Measurements from ENCODE around the gene LHX3.
"Not testable (repeated sequence)": the region's sequence is repeated elsewhere in the genome, so short reads cannot be mapped to it uniquely, and the experiment has no call there.

The LHX3 gene

GRCh38 chr9:136151848-136152542 lies 52.9 kb downstream of the LHX3 start:
- no peak for DNase-seq

GRCh38 chr9:136151214-136151804 lies 53.6 kb downstream of the LHX3 start:
- no peak for DNase-seq

DNA sequence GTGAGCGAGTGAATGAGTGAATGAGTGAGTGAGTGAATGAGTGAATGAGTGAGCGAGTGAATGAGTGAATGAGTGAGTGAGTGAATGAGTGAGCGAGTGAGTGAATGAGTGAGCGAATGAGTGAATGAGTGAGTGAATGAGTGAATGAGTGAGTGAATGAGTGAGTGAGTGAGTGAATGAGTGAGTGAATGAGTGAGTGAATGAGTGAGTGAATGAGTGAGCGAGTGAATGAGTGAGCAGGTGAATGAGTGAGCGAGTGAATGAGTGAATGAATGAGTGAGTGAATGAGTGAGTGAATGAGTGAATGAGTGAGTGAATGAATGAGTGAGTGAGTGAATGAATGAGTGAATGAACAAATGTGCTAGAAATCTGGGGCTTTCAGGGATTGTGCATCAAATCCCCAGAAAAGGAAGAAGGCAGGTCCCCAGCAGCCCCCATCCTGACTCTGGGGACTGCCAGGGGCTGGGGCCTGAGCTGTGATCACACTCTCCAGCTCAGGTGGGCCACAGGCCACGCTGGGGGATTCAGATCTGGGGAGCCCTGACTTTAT lies 54.2 kb downstream of the LHX3 start:
- not testable (repeated sequence) for DNase-seq

DNA sequence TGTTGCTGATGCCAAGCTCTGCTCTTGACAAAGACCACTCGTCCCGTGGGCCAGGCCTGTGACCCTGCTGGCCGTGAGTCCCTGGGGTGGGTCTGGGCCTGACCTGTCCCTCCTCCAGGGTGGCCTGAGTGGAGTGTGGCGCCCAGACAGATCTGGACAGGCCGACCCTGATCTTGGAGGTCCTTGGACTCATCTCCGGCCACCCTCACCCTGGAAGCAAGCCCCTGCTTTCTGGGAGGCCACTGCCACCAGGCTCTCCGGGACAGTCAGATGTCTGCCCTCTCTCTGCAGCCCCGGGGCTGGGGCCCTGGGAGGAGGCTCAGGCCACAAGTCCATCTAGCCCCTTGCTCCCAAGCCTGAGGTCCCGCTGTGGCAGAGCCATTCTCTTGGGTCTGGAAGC lies 55.1 kb downstream of the LHX3 start:
- DNase-seq = no peak

GRCh38 chr9:136149337-136149736 lies 55.6 kb downstream of the LHX3 start:
- no peak for DNase-seq

DNA sequence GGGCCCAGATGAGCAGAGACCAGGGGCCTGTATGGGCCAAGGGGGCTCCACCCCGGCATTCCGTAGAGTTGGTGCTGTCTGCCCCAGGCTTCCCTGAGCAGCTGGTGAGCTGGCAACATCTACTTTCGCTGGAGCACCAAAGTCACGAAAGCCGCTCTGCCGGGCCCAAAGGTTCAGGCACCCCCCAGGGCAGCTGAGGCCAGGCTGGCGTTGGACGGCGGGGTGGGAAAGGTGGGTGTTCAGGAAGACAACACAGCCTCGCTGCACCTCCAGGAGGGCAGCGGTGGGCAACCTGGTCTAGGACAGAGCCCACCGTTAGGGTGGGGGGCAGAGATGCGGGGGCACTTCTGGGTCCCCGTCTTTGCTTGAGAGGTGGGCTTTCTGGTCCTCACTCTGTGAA lies 56.2 kb downstream of the LHX3 start:
- DNase-seq = no peak

DNA sequence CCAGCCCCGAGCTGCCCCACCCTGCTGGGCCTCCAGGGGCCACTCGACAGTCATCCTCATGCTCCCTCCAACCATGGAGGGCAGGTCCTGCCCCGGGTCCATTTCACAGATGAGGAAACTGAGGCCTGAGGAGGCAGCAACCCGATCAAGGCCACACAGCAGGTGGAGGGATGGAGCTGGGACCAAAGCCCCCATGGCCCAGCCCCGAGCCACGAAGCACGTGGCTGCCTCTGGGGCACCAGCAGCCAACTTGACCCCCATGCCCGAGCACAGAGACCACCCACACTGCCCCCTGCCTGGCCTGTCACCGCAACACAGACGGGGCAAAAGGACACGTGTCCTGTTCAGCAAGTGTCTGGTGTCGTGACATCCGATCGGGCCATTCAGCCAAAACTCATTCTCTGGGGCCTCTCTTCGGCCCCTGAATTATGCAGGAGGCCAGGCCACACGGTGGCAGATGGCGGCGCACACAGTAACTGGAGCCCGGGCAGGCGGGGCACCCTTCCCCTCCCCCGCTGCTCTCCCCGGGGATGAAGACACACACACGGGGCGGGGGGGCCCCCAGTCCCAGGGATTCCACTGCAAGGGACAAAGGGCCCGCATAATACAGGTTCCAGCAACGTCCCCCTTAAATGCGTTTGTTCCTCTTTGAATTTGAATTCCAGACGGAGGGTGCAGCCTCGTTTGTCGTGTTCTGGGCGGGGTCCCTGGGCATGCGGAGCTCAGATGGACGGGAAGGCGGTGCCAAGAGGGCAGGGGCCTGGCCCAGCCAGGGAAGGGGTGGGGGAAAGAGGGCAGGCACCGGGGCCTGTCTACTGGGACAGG lies 56.8 kb downstream of the LHX3 start:
- no peak for DNase-seq

DNA sequence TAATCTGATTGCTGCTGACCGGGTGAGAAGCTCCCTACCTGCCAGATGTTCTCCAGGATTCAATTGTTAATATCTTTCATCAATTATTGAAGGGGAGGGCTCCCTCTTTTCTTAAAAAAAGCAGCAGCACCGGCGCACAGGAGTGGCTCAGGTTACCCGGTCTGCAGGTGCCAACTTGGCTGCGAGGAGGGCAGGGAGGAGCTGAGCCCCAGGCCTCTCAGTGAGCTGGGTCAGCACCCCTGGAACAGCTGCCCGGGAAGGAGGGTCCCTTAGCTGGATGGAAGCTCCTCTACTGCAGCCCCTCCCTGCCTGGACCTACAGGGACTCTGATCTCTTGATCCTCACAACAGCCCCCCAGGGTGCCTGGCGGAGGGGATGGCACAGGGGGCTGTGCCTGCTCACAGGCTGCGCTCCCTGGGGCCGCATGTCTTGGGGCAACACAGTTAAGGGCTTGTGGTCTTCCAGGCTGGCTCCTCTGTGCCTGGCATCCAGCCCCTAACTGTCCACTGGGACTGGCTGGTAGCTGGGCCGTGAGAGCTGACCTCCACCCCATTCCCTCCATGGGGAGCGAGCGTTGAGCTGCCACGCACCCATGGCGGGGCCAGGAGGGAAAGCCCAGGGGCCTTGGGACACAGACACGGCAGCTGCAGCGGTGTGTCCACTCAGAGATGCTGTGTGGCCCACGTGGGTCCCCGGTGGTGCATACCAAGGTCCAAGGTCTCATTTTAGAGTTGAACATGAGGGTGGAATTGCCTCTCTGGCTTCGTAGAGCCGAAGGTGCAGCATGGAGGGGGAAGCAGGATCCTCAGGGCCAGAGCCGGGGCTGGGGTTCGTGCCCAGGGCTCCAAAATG lies 57.7 kb downstream of the LHX3 start:
- DNase-seq = no peak
